DOHH2 (cell line): Measurements from ENCODE around the gene MAST3.

ENCODE experiments used
- H3F3A ChIP-seq: fragments of 200-600 bp; sonication (generic), shearing (Covaris generic); 2 replicates; pipeline ENCODE4 v1.6.0; 2016; ENCODE audit warnings: antibody characterized with exemption, mild to moderate bottlenecking; ENCODE audit not compliant: control insufficient read depth, insufficient read depth
- H3K27ac ChIP-seq: fragments of 200-600 bp; sonication (generic); 2 replicates; pipeline ENCODE4 v1.5.1; 2014; ENCODE audit warnings: low read depth, mild to moderate bottlenecking, low read length, moderate library complexity
- H3K27me3 ChIP-seq: fragments of 200-600 bp; sonication (generic); 2 replicates; pipeline ENCODE4 v1.6.1; 2014; ENCODE audit warnings: mild to moderate bottlenecking, low read length, mixed read lengths; ENCODE audit not compliant: control insufficient read depth
- H3K36me3 ChIP-seq: fragments of 200-600 bp; sonication (generic); 2 replicates; pipeline ENCODE4 v1.6.1; 2014; ENCODE audit warnings: mild to moderate bottlenecking, low read length, moderate library complexity, mixed read lengths; ENCODE audit not compliant: control insufficient read depth
- H3K4me1 ChIP-seq: fragments of 200-600 bp; sonication (generic); 2 replicates; pipeline ENCODE4 v1.6.1; 2014; ENCODE audit warnings: mild to moderate bottlenecking, low read length, mixed read lengths; ENCODE audit not compliant: control insufficient read depth
- H3K4me2 ChIP-seq: fragments of 200-600 bp; sonication (generic); 2 replicates; pipeline ENCODE4 v1.6.0; 2014; ENCODE audit warnings: mild to moderate bottlenecking, low read length, moderate library complexity
- H3K4me3 ChIP-seq: fragments of 200-600 bp; sonication (generic); 2 replicates; pipeline ENCODE4 v1.5.1; 2014; ENCODE audit warnings: mild to moderate bottlenecking, low read length, mixed read lengths
- H3K79me2 ChIP-seq: fragments of 200-600 bp; sonication (generic); 2 replicates; pipeline ENCODE4 v1.6.1; 2014; ENCODE audit warnings: mild to moderate bottlenecking, low read length, mixed read lengths; ENCODE audit not compliant: control insufficient read depth
- H3K9me2 ChIP-seq: fragments of 200-600 bp; sonication (generic); replicated peaks from 2 replicates; pipeline ENCODE4 v1.6.1; 2014; ENCODE audit warnings: mild to moderate bottlenecking, low read length, mixed read lengths; ENCODE audit not compliant: control insufficient read depth
- H3K9me3 ChIP-seq: fragments of 200-600 bp; sonication (generic); 2 replicates; pipeline ENCODE4 v1.6.1; 2014; ENCODE audit warnings: antibody characterized with exemption, low read length, mixed read lengths; ENCODE audit not compliant: control insufficient read depth, insufficient read depth
- H4K20me1 ChIP-seq: fragments of 200-600 bp; sonication (generic); 2 replicates; pipeline ENCODE4 v1.6.0; 2014; ENCODE audit warnings: low read depth, mild to moderate bottlenecking, antibody characterized with exemption, low read length, moderate library complexity; ENCODE audit not compliant: control insufficient read depth, insufficient read depth
- CTCF ChIP-seq: fragments of 200-600 bp; sonication (generic); IDR thresholded peaks from one replicate; pipeline ENCODE4 v1.5.1; 2014; ENCODE audit warnings: antibody characterized with exemption, mild to moderate bottlenecking, low read depth, low read length; ENCODE audit not compliant: poor library complexity, severe bottlenecking
- EZH2phosphoT487 ChIP-seq: fragments of 200-600 bp; sonication (generic); IDR thresholded peaks from 2 replicates; pipeline ENCODE4 v1.6.1; 2017; ENCODE audit warnings: borderline replicate concordance, mild to moderate bottlenecking, antibody characterized with exemption, low read length, moderate library complexity, mixed read lengths

Gene MAST3

GRCh38 chr19:18122860-18123795, 25.6 kb downstream of the MAST3 start:
- H3K36me3 ChIP-seq = peaks cover 26% of the 10 kb centered on the region
- peaks cover 22% of the 10 kb centered on the region for H3K4me1 ChIP-seq
- H3K27ac ChIP-seq = no peak overlapping the region
- no peak overlapping the region for H3K4me3 ChIP-seq
- TF ChIP-seq EZH2phosphoT487 (no peak), CTCF (no peak)
- H3K9me2 ChIP-seq = no peaks in the 10 kb centered on the region
- no peaks in the 10 kb centered on the region for H3K9me3 ChIP-seq
- H3K4me2 ChIP-seq = no peak overlapping the region
- H3K27me3 ChIP-seq = no peaks in the 10 kb centered on the region
- peaks cover 17% of the 10 kb centered on the region for H3K79me2 ChIP-seq
- H4K20me1 ChIP-seq = no peaks in the 10 kb centered on the region; the same call in 1 of the 2 replicates
- peaks cover 10% of the 10 kb centered on the region for H3F3A ChIP-seq

GRCh38 chr19:18123819-18124218, 26.2 kb downstream of the MAST3 start:
- Histone ChIP-seq H3K9me3 (no peaks in the 10 kb centered on the region), H3K4me2 (no peak overlapping the region), H3K79me2 (peaks cover 10% of the 10 kb centered on the region), H3K27me3 (no peaks in the 10 kb centered on the region), H4K20me1 (no peaks in the 10 kb centered on the region; the same call in 1 of the 2 replicates), H3K27ac (no peak overlapping the region), H3K4me1 (peaks cover 15% of the 10 kb centered on the region), H3K36me3 (peaks cover 33% of the 10 kb centered on the region), H3F3A (peaks cover 7% of the 10 kb centered on the region), H3K4me3 (no peak overlapping the region), H3K9me2 (no peaks in the 10 kb centered on the region)
- TF ChIP-seq CTCF (no peak), EZH2phosphoT487 (no peak)

GRCh38 chr19:18126097-18126496, 28.5 kb downstream of the MAST3 start:
- Histone ChIP-seq H3K4me1 (0 out of 2 replicates have a peak, but pooled peaks cover 3% of the 10 kb centered on the region), H3F3A (no peaks in the 10 kb centered on the region), H3K79me2 (no peaks in the 10 kb centered on the region), H3K4me2 (no peak overlapping the region), H3K36me3 (peaks cover 43% of the 10 kb centered on the region), H3K27me3 (no peaks in the 10 kb centered on the region), H3K9me3 (no peaks in the 10 kb centered on the region), H3K4me3 (no peak overlapping the region), H3K9me2 (no peaks in the 10 kb centered on the region), H4K20me1 (no peaks in the 10 kb centered on the region), H3K27ac (no peak overlapping the region)
- TF ChIP-seq EZH2phosphoT487 (no peak), CTCF (no peak)
